GM12864 (cell line): Measurements from ENCODE around the gene DDI2.
"Not testable (repeated sequence)": the region's sequence is repeated elsewhere in the genome, so short reads cannot be mapped to it uniquely, and the experiment has no call there.

Experiments
- DNase-seq: peaks from one replicate; pipeline ENCODE4 v3.0.0-alpha.2; 2011; ENCODE audit warnings: low read depth
- H3K4me3 ChIP-seq: 2 replicates; pipeline ENCODE4 v1.5.1; 2011; ENCODE audit warnings: mild to moderate bottlenecking, low read depth, low read length, control low read depth
- TF ChIP-seq, protein P1 (sequence below): IDR thresholded peaks from 2 replicates; pipeline ENCODE4 v1.5.1; 2011; ENCODE audit warnings: low read depth, mild to moderate bottlenecking, moderate library complexity, low read length, control low read depth, inconsistent platforms; ENCODE audit errors: missing control alignments

Gene DDI2

DNA sequence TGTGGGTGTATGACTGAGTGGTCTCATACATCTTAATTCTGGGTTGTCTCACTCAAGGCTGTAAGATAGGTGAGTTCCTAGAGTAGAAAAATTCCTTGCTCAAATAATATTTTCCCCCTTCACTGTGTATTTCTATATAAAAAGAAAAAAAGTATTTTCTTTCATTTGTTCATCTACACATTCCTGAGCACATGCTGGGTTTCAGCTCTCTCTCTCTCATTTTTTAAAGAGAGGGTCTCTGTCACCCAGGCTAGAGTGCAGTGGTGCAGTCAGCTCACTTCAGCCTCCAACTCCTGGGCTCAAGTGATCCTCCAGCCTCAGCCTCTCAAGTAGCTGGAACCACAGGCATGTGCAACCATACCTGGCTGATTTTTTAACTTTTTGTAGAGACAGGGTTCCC is 22.0 kb downstream of the DDI2 start:
- no peak overlapping the region for H3K4me3 ChIP-seq
- TF ChIP-seq, protein P1, sequence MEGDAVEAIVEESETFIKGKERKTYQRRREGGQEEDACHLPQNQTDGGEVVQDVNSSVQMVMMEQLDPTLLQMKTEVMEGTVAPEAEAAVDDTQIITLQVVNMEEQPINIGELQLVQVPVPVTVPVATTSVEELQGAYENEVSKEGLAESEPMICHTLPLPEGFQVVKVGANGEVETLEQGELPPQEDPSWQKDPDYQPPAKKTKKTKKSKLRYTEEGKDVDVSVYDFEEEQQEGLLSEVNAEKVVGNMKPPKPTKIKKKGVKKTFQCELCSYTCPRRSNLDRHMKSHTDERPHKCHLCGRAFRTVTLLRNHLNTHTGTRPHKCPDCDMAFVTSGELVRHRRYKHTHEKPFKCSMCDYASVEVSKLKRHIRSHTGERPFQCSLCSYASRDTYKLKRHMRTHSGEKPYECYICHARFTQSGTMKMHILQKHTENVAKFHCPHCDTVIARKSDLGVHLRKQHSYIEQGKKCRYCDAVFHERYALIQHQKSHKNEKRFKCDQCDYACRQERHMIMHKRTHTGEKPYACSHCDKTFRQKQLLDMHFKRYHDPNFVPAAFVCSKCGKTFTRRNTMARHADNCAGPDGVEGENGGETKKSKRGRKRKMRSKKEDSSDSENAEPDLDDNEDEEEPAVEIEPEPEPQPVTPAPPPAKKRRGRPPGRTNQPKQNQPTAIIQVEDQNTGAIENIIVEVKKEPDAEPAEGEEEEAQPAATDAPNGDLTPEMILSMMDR, result no peak
- no peak for DNase-seq

DNA sequence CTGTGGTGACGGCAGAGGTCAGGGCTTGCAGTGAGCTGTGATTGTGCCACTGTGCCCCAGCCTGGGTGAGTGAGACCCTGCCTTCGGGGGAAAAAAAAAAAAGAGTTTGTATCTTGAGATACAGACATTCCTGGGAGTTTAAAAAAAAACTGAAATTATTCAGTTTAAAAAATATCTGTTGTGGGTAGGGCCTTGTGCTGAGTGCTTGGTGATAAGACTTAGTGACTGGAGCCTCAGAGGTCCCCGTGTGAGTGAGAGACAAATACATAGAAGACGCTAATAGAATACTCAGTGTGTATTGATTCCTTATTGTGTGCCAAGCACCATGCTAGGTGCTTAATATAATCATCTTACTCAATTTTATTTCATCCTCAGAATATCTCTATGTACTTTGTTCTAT is 22.7 kb downstream of the DDI2 start:
- TF ChIP-seq, protein P1, result no peak
- no peak overlapping the region for H3K4me3 ChIP-seq
- DNase-seq, result no peak

DNA sequence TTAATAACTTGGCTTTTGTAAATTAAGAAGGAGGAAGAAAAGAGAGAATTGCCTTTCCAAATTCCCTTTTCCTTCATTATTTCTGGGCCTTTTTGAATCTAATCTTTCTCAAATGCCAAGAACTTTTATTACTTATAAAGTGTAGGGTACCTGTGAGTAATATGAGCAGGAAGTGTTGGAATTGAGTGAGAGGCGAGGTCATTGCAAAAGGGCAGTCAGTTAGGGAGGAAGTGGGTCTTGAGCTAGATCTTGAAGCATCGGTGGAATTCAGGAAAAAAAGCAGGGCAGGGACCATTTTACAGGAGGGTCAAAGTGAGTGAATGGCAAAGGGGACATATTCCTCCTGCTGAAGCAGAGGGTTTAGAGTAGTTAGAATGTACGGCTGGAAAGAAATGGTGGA is 23.4 kb downstream of the DDI2 start:
- DNase-seq, result no peak
- H3K4me3 ChIP-seq, result no peak overlapping the region
- TF ChIP-seq, protein P1, result no peak

DNA sequence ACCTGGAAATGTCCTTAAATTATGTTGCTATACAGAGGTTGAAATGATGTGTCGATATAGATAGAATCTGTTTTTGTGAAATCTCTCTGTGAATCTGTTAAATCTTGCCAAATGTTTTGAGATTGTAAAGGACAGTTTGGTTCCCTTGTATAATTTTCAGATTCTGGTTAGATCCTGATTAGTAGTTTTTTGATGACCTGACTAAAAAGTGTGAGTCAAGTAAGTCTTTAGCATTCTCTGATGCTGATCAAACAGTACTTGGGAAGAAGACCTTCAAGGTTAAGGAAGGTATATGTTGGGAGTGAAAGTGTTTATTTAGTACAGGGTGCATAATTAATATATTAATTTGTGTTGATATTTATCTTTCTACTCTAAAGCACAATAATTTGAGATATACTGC is 32.7 kb downstream of the DDI2 start:
- TF ChIP-seq, protein P1, result no peak
- no peak overlapping the region for H3K4me3 ChIP-seq
- no peak for DNase-seq

DNA sequence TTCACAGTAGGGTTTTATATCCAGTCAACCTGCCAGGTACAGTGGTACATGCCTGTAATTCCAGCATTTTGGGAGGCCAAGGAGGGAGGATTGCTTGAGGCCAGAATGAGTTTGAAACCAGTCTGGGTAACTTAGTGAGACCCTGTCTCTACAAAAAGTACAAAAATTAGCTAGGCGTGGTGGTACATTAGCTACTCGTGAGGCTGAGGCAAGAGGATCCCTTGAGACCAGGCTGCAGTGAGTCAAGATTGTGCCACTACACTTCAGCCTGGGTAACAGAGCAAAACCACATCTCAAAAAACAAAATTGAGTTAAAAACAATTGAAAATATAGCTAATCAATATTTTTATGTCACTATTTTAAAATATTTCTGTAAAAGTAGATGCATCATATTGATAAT is 33.2 kb downstream of the DDI2 start:
- TF ChIP-seq, protein P1, result no peak
- H3K4me3 ChIP-seq, result no peak overlapping the region
- no peak for DNase-seq

DNA sequence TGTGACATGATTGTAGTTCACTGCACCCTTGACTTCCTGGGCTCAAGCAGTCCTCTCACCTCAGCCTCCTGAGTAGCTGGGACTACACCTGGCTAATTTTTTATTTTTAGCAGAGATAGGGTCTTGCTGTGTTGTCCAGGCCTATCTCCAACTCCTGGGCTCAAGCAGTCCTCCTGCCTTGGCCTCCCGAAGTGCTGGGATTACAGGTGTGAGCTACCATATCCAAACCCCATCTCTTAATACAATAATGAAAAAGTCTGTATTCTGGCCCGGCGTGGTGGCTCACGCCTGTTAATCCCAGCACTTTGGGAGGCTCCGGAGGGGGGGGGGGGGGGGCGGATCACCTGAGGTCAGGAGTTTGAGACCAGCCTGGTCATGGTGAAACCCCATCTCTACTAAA is 34.9 kb downstream of the DDI2 start:
- not testable (repeated sequence) for DNase-seq, H3K4me3 ChIP-seq

DNA sequence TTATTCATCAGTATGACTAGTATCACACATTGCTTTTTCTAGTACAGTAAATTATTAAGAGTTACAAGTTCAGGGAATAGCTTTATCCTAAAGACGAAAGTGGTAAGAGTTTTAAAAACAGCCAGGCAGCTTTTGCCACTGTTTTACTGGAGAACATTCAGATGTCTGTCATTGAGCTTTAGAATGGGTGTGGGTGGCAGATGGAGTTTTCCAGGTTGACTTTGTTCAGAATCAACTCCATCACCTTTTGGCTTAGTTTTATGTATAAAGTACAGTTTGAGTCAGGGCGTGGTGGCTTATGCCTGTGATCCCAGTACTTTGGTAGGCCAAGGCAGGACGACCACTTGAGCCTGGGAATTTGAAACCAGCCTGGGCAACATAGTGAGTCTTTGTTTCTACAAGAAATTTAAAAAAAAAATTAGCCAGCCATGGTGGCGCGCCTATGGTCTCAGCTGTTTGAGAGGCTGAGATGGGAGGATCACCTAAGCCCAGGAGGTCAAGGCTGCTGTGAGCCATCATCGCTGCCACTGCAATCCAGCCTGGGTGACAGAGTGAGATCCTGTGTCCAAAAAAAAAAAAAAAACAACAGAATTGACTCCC is 36.9 kb downstream of the DDI2 start:
- TF ChIP-seq, protein P1, result no peak
- no peak overlapping the region for H3K4me3 ChIP-seq

DNA sequence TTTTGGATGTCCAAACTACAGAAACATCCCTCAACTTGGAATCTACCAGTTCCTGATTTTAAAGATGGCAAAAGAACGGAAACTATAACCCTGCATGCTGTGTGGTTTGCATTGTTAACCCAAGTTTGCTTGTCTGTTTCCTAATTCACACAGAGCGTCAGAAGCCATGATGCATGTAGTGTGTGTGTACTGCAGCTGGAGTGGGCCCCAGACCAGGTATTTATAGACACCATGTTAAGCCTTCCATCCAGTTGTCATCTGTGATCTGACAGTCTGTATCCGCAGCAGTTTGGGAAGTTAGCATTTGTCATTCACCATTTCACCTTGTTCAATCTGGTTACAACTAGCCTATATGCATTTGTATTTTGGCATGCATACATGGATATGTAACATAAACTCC is 39.2 kb downstream of the DDI2 start:
- DNase-seq, result no peak
- no peak overlapping the region for H3K4me3 ChIP-seq
- TF ChIP-seq, protein P1, result no peak

More for the DNA sequence above, 36.9 kb downstream of the DDI2 start:
- no peak for DNase-seq
